HepG2 (cell line): ENCODE results near the gene EIF2S2. TPM values are rescaled to one million over a fixed set of nuclear protein-coding genes. Genes with fewer than 3 reads are reported as not detected.
A peak's percentile ranks its signal among the peaks of the same experiment; 100 is the strongest.

ENCODE experiments used
- ATF1 ChIP-seq: IDR thresholded peaks from 2 replicates; pipeline ENCODE4 v1.6.1; 2016; ENCODE audit warnings: mild to moderate bottlenecking, control low read depth
- CCAR2 ChIP-seq: fragments of 200-400 bp; formaldehyde crosslinking; optimal IDR thresholded peaks from 2 replicates; pipeline ENCODE3; 2018; ENCODE audit warnings: low read depth, mild to moderate bottlenecking, low read length, moderate library complexity
- CREM ChIP-seq, 2 experiments: sonication (generic) in 1 of 2; formaldehyde crosslinking in 1 of 2; IDR thresholded peaks; 2 replicates each; pipeline versions ENCODE4 v1.4.0 to v1.6.1; 2016 to 2020; ENCODE audit warnings: antibody characterized with exemption in 1 of 2, mild to moderate bottlenecking in 1 of 2, missing genetic modification reagents in 1 of 2
- NONO ChIP-seq, 2 experiments: fragments of 450-650 bp in 1 of 2; sonication (generic) in 1 of 2; formaldehyde crosslinking in 1 of 2; IDR thresholded peaks in 1 of 2; conservative IDR thresholded peaks in 1 of 2; 2 replicates each; pipeline versions ENCODE4 v1.6.1 to v1.8.0; 2017 to 2022; ENCODE audit warnings: mild to moderate bottlenecking in 1 of 2, missing genetic modification reagents in 1 of 2, moderate library complexity in 1 of 2
- SALL1 ChIP-seq: sonication (generic); formaldehyde crosslinking; IDR thresholded peaks from 2 replicates; pipeline ENCODE4 v1.8.0; 2022; ENCODE audit warnings: mild to moderate bottlenecking, missing genetic modification reagents
- SMC3 ChIP-seq: IDR thresholded peaks from 2 replicates; pipeline ENCODE4 v1.6.1; 2011; ENCODE audit warnings: low read length, improper control_type of control experiment
- ZBTB20 ChIP-seq: sonication (generic); formaldehyde crosslinking; IDR thresholded peaks from 2 replicates; pipeline ENCODE4 v1.8.1; 2023; ENCODE audit warnings: missing genetic modification reagents, low read depth, mild to moderate bottlenecking, borderline replicate concordance
- ZMAT3 ChIP-seq: sonication (generic); formaldehyde crosslinking; conservative IDR thresholded peaks from 2 replicates; pipeline ENCODE4 v1.7.0; 2021; ENCODE audit warnings: missing genetic modification reagents
- ZNF136 ChIP-seq: sonication (generic); formaldehyde crosslinking; IDR thresholded peaks from 2 replicates; pipeline ENCODE4 v1.8.1; 2022; ENCODE audit warnings: low read depth, mild to moderate bottlenecking, moderate library complexity, missing genetic modification reagents
- ZNF329 ChIP-seq: sonication (generic); formaldehyde crosslinking; IDR thresholded peaks from 2 replicates; pipeline ENCODE4 v1.9.0; 2021; ENCODE audit warnings: low read depth, mild to moderate bottlenecking, missing genetic modification reagents
- ZNF530 ChIP-seq: sonication (generic); formaldehyde crosslinking; IDR thresholded peaks from 2 replicates; pipeline ENCODE4 v1.5.0; 2020; ENCODE audit warnings: low read depth, mild to moderate bottlenecking, missing genetic modification reagents
- ZNF557 ChIP-seq: sonication (generic); formaldehyde crosslinking; IDR thresholded peaks from 2 replicates; pipeline ENCODE4 v1.4.0; 2020; ENCODE audit warnings: missing genetic modification reagents
- ZNF644 ChIP-seq: IDR thresholded peaks from 2 replicates; pipeline ENCODE4 v1.6.1; 2016; ENCODE audit warnings: low read depth
- ZNF704 ChIP-seq: sonication (generic); formaldehyde crosslinking; IDR thresholded peaks from 2 replicates; pipeline ENCODE4 v1.8.1; 2023; ENCODE audit warnings: mild to moderate bottlenecking, inconsistent platforms, moderate library complexity, missing genetic modification reagents, borderline replicate concordance
- ZSCAN22 ChIP-seq: sonication (generic); formaldehyde crosslinking; IDR thresholded peaks from 2 replicates; pipeline ENCODE4 v1.4.0; 2020; ENCODE audit warnings: mild to moderate bottlenecking, missing genetic modification reagents
- polyA plus RNA-seq, 8 experiments: library from polyadenylated mRNA; depleted of rRNA in 3 of 8; stranded (reverse) in 7 of 8; unstranded in 1 of 8; fragments of >200 nt; fragmentation: Illumina TruSeq in 4 of 8; extraction: Trizol in 4 of 8; gene quantifications; 2 replicates each; pipeline versions ENCODE4 v1.2.1 to v1.2.3, GENCODE V29; 2011 to 2016; ENCODE audit warnings: low read depth in 4 of 8, missing spikeins in 1 of 8, mixed read lengths in 1 of 8; ENCODE audit not compliant: insufficient read depth in 1 of 8
- total RNA-seq, 5 experiments: library from RNA; depleted of rRNA; stranded (reverse); fragments of >200 nt; fragmentation: Illumina TruSeq; extraction: Trizol; gene quantifications; 2 replicates each; pipeline ENCODE4 v1.2.3, GENCODE V29; 2016; ENCODE audit warnings: low read depth in 1 of 5
- TF ChIP-seq, protein P1 (sequence below): sonication (generic); formaldehyde crosslinking; IDR thresholded peaks from 2 replicates; pipeline ENCODE4 v1.8.0; 2022; ENCODE audit warnings: mild to moderate bottlenecking, missing genetic modification reagents; ENCODE audit not compliant: insufficient replicate concordance
- TF ChIP-seq, protein P2 (sequence below): sonication (generic); formaldehyde crosslinking; IDR thresholded peaks from 2 replicates; pipeline ENCODE4 v1.9.0; 2021; ENCODE audit warnings: missing genetic modification reagents, mild to moderate bottlenecking, borderline replicate concordance
- TF ChIP-seq, protein P3 (sequence below): sonication (generic); formaldehyde crosslinking; IDR thresholded peaks from 2 replicates; pipeline ENCODE4 v1.5.0; 2020; ENCODE audit warnings: mild to moderate bottlenecking, missing genetic modification reagents, borderline replicate concordance
- TF ChIP-seq, protein P4 (sequence below), 2 experiments: fragments of 450-650 bp in 1 of 2; sonication (generic) in 1 of 2; formaldehyde crosslinking; IDR thresholded peaks; 2 replicates each; pipeline versions ENCODE4 v1.5.0 to v1.8.0; 2020 to 2022; ENCODE audit warnings: mild to moderate bottlenecking in 1 of 2, missing genetic modification reagents in 1 of 2

Gene EIF2S2
- total and polyA plus RNA-seq, 2 of the 13 experiments (the other 11 are each of a cell fraction or from before 2014, with no cell fraction given), result 126 to 213 TPM

DNA sequence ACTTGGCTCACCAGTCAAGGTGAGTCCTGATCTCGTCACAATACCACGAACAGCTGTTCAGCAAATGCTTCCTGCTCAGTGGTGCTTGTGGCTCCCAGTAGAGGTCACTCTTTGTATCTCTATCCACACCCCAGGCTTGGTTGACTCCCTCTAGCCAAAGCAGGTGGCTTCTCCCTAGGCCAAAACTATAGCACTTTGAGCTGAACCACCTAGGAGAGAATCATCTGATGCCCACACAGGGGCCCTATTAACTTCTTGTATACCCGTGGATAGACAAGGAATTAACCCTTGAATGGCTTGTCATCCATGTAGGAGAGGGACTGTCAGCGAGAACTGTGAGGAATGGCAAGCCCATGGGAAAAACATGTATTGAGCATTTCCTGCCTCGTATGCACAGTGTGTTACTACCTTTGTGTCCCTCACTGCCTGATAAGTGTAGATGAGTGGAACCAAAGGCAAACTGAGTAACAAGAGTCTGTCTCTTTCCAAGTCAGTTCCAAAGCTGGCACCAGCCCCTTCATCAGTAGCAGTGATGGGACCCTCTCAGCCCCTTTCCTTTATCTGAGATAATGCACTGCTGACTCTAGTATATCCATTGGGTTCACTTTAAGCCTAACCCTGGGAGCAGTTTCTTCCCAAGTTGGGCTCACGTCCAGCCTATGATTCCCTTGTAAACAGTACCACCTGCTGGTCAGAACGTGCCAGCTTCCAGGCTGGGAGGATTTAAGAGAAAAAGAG, 42.5 kb downstream of the EIF2S2 start (continued):
- TF ChIP-seq, protein P1, sequence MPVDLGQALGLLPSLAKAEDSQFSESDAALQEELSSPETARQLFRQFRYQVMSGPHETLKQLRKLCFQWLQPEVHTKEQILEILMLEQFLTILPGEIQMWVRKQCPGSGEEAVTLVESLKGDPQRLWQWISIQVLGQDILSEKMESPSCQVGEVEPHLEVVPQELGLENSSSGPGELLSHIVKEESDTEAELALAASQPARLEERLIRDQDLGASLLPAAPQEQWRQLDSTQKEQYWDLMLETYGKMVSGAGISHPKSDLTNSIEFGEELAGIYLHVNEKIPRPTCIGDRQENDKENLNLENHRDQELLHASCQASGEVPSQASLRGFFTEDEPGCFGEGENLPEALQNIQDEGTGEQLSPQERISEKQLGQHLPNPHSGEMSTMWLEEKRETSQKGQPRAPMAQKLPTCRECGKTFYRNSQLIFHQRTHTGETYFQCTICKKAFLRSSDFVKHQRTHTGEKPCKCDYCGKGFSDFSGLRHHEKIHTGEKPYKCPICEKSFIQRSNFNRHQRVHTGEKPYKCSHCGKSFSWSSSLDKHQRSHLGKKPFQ (CRISPR knock-in tag), result no peak
- no peak for TF ChIP-seq NONO (IDR thresholded peaks at IDR 0.05)
- TF ChIP-seq NONO (CRISPR knock-in tag; conservative IDR thresholded peaks at IDR 0.05), result no peak
- TF ChIP-seq ZNF329 (CRISPR knock-in tag), result no peak
- TF ChIP-seq ZNF136 (CRISPR knock-in tag), result 0 out of 2 replicates have a peak, but pooled peaks have one; percentile 47
- 0 out of 2 replicates have a peak, but pooled peaks have one; percentile 36 for TF ChIP-seq ZBTB20 (CRISPR knock-in tag)
- TF ChIP-seq ZNF704 (CRISPR knock-in tag), result no peak
- TF ChIP-seq ZSCAN22 (CRISPR knock-in tag), result no peak
- TF ChIP-seq ZMAT3 (CRISPR knock-in tag), result no peak
- TF ChIP-seq ZNF644 (CRISPR knock-in tag), result 0 out of 2 replicates have a peak, but pooled peaks have one; percentile 26
- no peak for TF ChIP-seq ZNF530
- TF ChIP-seq, protein P2, sequence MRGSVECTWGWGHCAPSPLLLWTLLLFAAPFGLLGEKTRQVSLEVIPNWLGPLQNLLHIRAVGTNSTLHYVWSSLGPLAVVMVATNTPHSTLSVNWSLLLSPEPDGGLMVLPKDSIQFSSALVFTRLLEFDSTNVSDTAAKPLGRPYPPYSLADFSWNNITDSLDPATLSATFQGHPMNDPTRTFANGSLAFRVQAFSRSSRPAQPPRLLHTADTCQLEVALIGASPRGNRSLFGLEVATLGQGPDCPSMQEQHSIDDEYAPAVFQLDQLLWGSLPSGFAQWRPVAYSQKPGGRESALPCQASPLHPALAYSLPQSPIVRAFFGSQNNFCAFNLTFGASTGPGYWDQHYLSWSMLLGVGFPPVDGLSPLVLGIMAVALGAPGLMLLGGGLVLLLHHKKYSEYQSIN (CRISPR knock-in tag), result no peak
- TF ChIP-seq, protein P3, sequence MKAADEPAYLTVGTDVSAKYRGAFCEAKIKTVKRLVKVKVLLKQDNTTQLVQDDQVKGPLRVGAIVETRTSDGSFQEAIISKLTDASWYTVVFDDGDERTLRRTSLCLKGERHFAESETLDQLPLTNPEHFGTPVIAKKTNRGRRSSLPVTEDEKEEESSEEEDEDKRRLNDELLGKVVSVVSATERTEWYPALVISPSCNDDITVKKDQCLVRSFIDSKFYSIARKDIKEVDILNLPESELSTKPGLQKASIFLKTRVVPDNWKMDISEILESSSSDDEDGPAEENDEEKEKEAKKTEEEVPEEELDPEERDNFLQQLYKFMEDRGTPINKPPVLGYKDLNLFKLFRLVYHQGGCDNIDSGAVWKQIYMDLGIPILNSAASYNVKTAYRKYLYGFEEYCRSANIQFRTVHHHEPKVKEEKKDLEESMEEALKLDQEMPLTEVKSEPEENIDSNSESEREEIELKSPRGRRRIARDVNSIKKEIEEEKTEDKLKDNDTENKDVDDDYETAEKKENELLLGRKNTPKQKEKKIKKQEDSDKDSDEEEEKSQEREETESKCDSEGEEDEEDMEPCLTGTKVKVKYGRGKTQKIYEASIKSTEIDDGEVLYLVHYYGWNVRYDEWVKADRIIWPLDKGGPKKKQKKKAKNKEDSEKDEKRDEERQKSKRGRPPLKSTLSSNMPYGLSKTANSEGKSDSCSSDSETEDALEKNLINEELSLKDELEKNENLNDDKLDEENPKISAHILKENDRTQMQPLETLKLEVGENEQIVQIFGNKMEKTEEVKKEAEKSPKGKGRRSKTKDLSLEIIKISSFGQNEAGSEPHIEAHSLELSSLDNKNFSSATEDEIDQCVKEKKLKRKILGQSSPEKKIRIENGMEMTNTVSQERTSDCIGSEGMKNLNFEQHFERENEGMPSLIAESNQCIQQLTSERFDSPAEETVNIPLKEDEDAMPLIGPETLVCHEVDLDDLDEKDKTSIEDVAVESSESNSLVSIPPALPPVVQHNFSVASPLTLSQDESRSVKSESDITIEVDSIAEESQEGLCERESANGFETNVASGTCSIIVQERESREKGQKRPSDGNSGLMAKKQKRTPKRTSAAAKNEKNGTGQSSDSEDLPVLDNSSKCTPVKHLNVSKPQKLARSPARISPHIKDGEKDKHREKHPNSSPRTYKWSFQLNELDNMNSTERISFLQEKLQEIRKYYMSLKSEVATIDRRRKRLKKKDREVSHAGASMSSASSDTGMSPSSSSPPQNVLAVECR, result peak; percentile 54; the same call in 1 of the 2 replicates
- peak; percentile 99 for TF ChIP-seq SMC3
- no peak; the same call in 1 of the 2 replicates for TF ChIP-seq SALL1
- TF ChIP-seq ZNF557, result no peak
- TF ChIP-seq CCAR2, result no peak
- no peak for TF ChIP-seq CREM (IDR thresholded peaks at IDR 0.05)
- TF ChIP-seq CREM (CRISPR knock-in tag; IDR thresholded peaks at IDR 0.05), result no peak
- TF ChIP-seq, protein P4, sequence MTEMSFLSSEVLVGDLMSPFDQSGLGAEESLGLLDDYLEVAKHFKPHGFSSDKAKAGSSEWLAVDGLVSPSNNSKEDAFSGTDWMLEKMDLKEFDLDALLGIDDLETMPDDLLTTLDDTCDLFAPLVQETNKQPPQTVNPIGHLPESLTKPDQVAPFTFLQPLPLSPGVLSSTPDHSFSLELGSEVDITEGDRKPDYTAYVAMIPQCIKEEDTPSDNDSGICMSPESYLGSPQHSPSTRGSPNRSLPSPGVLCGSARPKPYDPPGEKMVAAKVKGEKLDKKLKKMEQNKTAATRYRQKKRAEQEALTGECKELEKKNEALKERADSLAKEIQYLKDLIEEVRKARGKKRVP (CRISPR knock-in tag; IDR thresholded peaks at IDR 0.05), result no peak
- TF ChIP-seq ATF1 (CRISPR knock-in tag), result peak; percentile 20; the same call in 1 of the 2 replicates
